ENCODE data around the gene PIM2.

The PIM2 gene

DNA sequence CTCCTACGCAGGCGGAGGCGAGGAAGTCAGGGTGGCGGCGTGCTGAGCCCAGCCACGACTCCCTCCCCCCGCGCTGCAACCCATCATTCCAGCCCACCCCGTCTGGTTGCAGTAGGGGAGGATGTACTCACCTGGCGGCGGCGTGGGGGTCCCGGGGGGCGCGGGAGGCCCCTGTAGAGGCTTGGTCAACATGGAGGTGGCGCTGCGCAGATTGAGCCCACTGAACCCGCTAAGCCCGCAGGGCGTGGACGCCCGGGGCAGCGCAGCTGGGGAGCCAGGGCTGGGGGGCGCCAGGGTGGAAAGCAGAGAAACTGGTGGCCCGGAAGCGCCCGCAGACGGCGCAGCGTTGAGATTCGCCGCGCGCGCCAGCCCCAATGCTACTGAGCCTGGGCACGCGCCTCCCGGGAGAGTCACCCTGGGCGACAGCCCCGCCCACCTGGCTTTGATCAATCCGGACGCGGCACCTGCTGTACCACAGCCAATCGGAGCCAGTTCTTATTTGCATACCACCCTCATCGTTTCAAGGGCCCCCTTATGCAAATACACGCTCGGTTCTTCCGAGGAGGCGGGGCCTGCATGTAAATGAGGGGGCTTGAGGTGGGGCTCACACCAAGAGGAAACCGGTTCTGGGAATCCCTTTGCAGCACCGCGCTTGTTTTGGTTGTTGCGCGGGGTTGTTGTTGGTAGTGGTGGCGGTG lies at the start of gene PIM2:
PIM2 (minus strand) TSS at position 382 of the 698 bp plus-strand sequence; CDS start at position 192, 190 bp downstream.
- DNase-seq (ENCODE audit: low read depth) = peak; percentile 89
- TF ChIP-seq, protein P1, sequence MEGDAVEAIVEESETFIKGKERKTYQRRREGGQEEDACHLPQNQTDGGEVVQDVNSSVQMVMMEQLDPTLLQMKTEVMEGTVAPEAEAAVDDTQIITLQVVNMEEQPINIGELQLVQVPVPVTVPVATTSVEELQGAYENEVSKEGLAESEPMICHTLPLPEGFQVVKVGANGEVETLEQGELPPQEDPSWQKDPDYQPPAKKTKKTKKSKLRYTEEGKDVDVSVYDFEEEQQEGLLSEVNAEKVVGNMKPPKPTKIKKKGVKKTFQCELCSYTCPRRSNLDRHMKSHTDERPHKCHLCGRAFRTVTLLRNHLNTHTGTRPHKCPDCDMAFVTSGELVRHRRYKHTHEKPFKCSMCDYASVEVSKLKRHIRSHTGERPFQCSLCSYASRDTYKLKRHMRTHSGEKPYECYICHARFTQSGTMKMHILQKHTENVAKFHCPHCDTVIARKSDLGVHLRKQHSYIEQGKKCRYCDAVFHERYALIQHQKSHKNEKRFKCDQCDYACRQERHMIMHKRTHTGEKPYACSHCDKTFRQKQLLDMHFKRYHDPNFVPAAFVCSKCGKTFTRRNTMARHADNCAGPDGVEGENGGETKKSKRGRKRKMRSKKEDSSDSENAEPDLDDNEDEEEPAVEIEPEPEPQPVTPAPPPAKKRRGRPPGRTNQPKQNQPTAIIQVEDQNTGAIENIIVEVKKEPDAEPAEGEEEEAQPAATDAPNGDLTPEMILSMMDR (IDR thresholded peaks at IDR 0.05; ENCODE audit: control insufficient read depth, extremely low read depth, insufficient read depth) = no peak
- peak within 1 kb of the TSS; percentile 78 for H3K4me3 ChIP-seq (ENCODE audit: low read depth, low read length)

DNA sequence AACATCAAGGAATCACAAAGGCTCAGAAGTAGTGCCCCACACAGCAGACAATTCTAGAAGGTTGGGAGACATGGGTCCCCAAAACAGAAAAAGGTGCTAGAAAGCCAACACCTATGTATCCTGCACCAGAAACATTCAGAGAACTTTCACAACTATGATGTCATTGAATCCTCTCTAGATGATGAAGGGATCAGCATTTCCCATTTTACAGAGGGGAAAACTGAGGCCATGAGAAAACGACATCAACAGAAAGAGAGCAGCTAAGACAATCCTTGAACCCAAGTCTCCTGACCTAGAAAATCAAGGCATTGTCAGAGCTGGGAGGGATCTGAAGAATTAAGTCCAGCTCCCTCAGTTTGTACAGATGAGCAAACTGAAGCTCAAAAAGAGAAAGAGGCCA lies 49.6 kb upstream of the PIM2 start:
- TF ChIP-seq, protein P1 (IDR thresholded peaks at IDR 0.05; ENCODE audit: control insufficient read depth, extremely low read depth, insufficient read depth) = no peak
- no peak for DNase-seq (ENCODE audit: low read depth)
- no peak overlapping the region for H3K4me3 ChIP-seq (ENCODE audit: low read depth, low read length)

DNA sequence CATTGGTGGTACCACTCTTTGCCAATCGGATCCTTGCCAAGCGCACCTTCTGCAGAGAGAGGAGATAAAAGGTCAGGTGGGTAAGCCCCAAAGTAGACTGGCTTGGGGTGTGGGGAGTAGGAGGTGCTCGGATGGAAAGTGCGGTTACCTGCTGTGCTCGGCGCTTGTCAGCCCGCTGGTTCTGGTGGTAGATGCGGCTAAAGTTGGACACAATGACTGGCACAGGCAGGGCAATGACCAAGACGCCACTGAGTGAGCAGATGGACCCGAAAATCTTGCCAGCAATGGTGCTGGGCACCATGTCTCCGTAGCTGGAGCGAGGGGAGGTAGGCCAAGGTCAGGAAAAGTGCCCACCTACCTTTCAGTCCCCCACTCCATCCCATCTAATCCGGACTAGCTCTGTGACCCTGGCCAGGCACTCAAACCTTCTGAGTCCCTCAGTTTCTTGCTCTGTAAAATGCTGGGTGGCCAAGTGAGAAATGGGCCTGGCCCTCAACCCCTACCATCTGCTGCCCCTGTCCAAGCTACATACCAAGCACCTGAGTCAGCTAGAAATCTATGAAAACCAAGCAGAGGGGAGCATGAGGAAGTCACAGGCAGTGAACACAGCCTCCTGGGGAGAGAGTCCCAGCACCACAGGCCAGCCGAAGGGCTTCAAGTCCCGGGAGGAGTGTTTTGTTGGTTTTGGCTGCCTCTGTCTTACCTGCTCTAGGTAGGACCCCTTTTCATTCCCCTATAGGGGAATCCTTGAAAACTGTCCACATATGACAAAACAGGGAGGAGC lies 48.2 kb upstream of the PIM2 start:
- no peak for DNase-seq (ENCODE audit: low read depth)
- H3K4me3 ChIP-seq (ENCODE audit: low read depth, low read length) = no peak overlapping the region
- TF ChIP-seq, protein P1 (IDR thresholded peaks at IDR 0.05; ENCODE audit: control insufficient read depth, extremely low read depth, insufficient read depth) = no peak

- TF ChIP-seq, protein P1 (IDR thresholded peaks at IDR 0.05; ENCODE audit: control insufficient read depth, extremely low read depth, insufficient read depth) = no peak
- DNase-seq (ENCODE audit: low read depth) = no peak
These were observed 47.1 kb upstream of the PIM2 start for GRCh38 chrX:48965959-48966358.

GRCh38 chrX:48961585-48962091 lies 42.8 kb upstream of the PIM2 start:
- TF ChIP-seq, protein P1 (IDR thresholded peaks at IDR 0.05; ENCODE audit: control insufficient read depth, extremely low read depth, insufficient read depth) = no peak
- H3K4me3 ChIP-seq (ENCODE audit: low read depth, low read length) = no peak overlapping the region
- DNase-seq (ENCODE audit: low read depth) = no peak

More at GRCh38 chrX:48965959-48966358, 47.1 kb upstream of the PIM2 start:
- H3K4me3 ChIP-seq (ENCODE audit: low read depth, low read length) = no peak overlapping the region

- no peak overlapping the region for H3K4me3 ChIP-seq (ENCODE audit: low read depth, low read length)
- DNase-seq (ENCODE audit: low read depth) = no peak
- TF ChIP-seq, protein P1 (IDR thresholded peaks at IDR 0.05; ENCODE audit: control insufficient read depth, extremely low read depth, insufficient read depth) = no peak
These were observed 41.5 kb upstream of the PIM2 start for GRCh38 chrX:48960291-48960690.

All from LNCaP clone FGC (cell line).